Activated naive CD4-positive, alpha-beta T cell treated with anti-CD3 and anti-CD28 coated beads for 36 hours (primary cell): ENCODE results near the gene MECP2. TPM values are rescaled to one million over a fixed set of nuclear protein-coding genes. Genes with fewer than 3 reads are reported as not detected.

Source experiments
- CTCF ChIA-PET: fragments of 350-600 bp; sonication (Branson Sonifier 250); formaldehyde crosslinking; loops from one replicate; lab custom pipeline; 2021; ENCODE audit warnings: antibody characterized with exemption; lab: Charles Lee
- DNase-seq: peaks from one replicate; pipeline ENCODE4 v3.0.0-alpha.2; 2020
- H3K27ac Mint-ChIP-seq: one replicate; pipeline ENCODE4 v1.8.0; 2021; ENCODE audit warnings: mild to moderate bottlenecking, mixed read lengths
- H3K27me3 Mint-ChIP-seq: one replicate; pipeline ENCODE4 v1.8.0; 2021; ENCODE audit warnings: low read depth, mixed read lengths
- H3K36me3 Mint-ChIP-seq: one replicate; pipeline ENCODE4 v1.8.0; 2021; ENCODE audit warnings: low read depth, mixed read lengths
- H3K4me1 Mint-ChIP-seq: one replicate; pipeline ENCODE4 v1.8.0; 2021; ENCODE audit warnings: low read depth, mixed read lengths
- H3K4me3 Mint-ChIP-seq: one replicate; pipeline ENCODE4 v1.8.0; 2021; ENCODE audit warnings: mild to moderate bottlenecking, moderate library complexity, mixed read lengths
- H3K9me3 Mint-ChIP-seq: one replicate; pipeline ENCODE4 v1.8.0; 2021; ENCODE audit warnings: mixed read lengths
- intact Hi-C: fragments of 100-400 bp; cut with micrococcal nuclease; formaldehyde crosslinking; loops from one replicate; pipeline ENCODE4 v1.15.1; 2023
- total RNA-seq, 2 experiments: library from RNA; stranded (reverse); gene quantifications; one replicate each; pipeline ENCODE4 v1.2.3, GENCODE V29; 2021

The MECP2 gene
- total RNA-seq, 2 experiments from 2014 or later: 47.1 to 50.2 TPM

DNA sequence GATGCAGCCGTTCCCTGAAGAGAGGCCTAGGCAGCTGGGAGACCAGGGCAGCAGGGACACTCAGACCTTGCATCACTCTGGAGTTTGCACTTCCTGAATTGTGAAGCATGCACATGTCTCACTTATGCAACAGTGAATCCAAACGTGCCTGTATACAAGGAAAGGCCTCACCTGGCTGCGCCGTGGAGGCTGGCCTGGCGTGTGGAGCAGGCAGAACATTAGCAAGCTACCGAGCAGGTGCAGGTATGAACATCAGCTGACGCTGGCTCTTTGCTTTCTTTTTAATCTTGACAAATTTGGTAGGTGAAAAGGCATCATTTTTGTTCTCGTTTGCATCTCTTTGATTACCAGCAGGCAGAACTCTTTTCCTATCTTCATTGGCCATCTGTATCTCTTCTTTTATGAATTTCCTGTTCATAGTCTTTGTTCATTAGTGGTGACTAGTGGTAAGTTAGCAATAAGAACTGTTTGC, 40.7 kb downstream of the MECP2 start:
- no peak for DNase-seq
- Mint-ChIP-seq H3K27me3 (no peaks in the 10 kb centered on the region), H3K36me3 (peaks cover 17% of the 10 kb centered on the region), H3K9me3 (no peaks in the 10 kb centered on the region), H3K4me1 (peaks cover 61% of the 10 kb centered on the region), H3K27ac (peak overlapping the region; percentile 76), H3K4me3 (peak overlapping the region; percentile 2)
- CTCF ChIA-PET: no interaction called here
- intact Hi-C loops: no loop called here

DNA sequence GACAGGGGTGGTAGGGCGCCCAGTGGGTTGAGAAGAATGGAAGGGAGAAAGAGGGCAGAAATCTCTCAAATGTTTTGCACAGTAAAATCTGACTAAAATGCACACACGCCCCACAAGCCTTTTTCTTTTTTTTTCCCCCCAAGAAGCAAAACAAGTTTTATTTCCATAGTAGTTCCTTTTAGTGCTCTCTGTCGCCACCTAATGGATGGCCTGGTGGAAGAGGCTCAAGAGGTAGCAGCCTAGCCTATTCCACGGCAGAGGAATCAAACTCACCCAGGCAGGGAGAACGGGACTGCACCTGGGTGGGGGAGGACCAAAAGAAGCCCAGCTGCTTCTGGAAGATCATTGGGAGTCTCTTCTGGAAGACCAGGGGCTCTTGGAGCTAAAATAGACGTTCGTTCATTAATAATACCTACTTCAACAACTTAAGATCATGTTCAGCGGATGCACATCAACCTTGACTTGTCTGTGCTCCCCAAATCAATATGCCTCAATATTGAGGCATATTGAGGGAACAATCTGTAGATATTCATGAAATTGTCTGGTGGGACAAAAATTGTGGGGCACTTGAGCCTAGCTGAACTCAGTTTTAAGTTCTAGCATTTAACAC, 46.2 kb downstream of the MECP2 start:
- Mint-ChIP-seq H3K36me3 (peaks cover 11% of the 10 kb centered on the region), H3K9me3 (no peaks in the 10 kb centered on the region), H3K4me3 (no peak overlapping the region), H3K4me1 (peaks cover 32% of the 10 kb centered on the region), H3K27me3 (no peaks in the 10 kb centered on the region), H3K27ac (peak overlapping the region; percentile 39)
- DNase-seq: peak; percentile 81
- CTCF ChIA-PET: interaction anchor here (1.0 to 1.6 kb wide), 6 partner anchors 14 to 42 kb away, joined by 3 to 7 read pairs (median 4); no protein-coding TSS in a partner anchor
- intact Hi-C loops: loop anchor here (1.0 to 2.0 kb wide), 4 partner anchors 12 to 85 kb away; no protein-coding TSS in a partner anchor

DNA sequence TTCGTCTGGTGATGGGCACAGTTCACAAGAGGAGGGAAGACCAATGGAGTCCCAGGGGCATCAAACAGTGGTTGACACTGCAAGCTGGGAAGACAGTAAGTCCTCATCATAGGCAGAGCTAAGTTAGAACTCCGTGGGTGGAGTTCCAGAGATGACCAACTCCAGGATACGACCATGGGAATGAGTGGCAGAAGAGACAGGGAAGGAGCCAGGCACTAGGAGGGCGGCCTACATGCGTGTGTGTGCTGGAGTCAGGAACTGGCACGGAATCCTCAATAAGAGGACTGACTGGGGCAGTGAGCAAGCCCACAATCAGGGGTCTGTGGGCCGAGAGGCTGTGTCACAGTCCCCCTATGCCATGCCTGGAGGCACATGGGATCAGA, 47.4 kb downstream of the MECP2 start:
- H3K36me3 Mint-ChIP-seq: peaks cover 9% of the 10 kb centered on the region
- peaks cover 30% of the 10 kb centered on the region for H3K4me1 Mint-ChIP-seq
- H3K9me3 Mint-ChIP-seq: no peaks in the 10 kb centered on the region
- no peak for DNase-seq
- H3K27me3 Mint-ChIP-seq: no peaks in the 10 kb centered on the region
- no peak overlapping the region for H3K4me3 Mint-ChIP-seq
- CTCF ChIA-PET: interaction anchor here (1.0 to 1.6 kb wide), 2 partner anchors 36 to 86 kb away, joined by 3 to 4 read pairs; no protein-coding TSS in a partner anchor
- intact Hi-C loops: loop anchor here (2.0 kb wide), 1 partner anchor 83 kb away; no protein-coding TSS in a partner anchor
- peak overlapping the region; percentile 66 for H3K27ac Mint-ChIP-seq

DNA sequence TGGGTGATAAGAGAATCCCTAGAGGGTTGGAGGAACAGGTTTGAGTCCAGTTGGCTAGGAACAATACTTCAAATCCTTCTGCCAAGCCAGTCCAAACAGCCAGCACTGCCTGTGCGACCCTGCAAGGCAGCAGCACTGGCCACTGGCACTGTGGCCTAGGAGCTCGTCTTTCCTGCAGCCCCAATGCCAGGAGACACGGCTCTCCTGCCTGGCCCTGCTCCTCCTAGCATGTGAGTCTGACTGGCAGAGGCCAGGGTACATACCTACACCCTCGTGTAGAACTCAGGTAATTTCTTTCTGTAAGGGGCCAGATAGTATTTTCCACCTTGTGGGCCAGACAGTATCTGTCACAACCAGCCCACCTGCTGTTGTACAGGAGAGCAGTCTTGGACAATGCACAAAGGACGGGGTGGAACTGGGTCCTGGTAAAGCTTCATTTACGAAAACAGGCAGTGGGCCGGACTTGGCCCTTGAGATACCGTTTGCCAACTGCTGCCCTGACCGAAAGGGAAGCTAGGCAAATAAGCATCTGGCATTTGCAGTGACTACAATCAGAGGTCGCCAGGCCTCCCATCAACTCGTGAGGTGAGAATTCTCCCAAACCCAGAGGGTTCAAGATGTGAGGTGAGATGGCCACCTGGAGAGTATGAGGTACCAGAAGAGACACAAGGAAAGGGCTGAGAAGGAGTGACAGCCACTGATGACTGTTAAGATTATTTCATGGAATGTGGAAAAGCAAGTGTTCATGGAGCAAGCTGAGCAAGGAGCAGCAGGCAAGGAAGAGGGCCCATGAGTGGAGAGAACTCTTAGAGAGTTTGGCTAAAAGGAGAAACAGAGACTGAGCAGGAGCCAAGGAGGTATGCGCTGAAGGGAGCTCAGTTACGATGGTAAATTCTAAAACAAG, 48.1 kb downstream of the MECP2 start:
- H3K27ac Mint-ChIP-seq: peak overlapping the region; percentile 66

DNA sequence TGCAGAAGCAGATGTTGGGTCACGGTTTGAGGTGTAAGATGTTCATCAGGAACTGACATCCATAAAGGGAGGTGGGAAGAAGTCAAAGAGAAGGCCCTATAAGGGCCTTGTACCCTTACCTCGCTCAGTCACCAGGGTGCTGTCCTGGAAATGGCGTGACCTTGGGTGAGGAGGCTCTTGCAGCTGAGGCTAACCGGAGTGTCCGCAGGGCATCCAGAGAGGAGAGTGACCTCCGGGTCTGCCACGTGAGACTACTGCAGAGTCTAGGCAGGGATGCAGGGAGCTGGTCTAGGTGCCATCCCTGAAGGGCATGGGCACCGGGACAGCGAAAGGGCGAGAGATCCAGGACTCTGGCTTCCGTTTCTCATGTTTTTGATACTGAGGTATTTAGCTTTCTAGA, 49.1 kb downstream of the MECP2 start:
- peaks cover 28% of the 10 kb centered on the region for H3K4me1 Mint-ChIP-seq
- peaks cover 9% of the 10 kb centered on the region for H3K36me3 Mint-ChIP-seq
- H3K27me3 Mint-ChIP-seq: no peaks in the 10 kb centered on the region
- intact Hi-C loops: no loop called here
- no peak overlapping the region for H3K27ac Mint-ChIP-seq
- DNase-seq: no peak
- CTCF ChIA-PET: interaction anchor here (1.1 to 1.6 kb wide), 2 partner anchors 77 to 87 kb away, joined by 3 read pairs; partner anchors contain the start of gene HCFC1
- no peaks in the 10 kb centered on the region for H3K9me3 Mint-ChIP-seq
- H3K4me3 Mint-ChIP-seq: no peak overlapping the region

More for the DNA sequence above, 48.1 kb downstream of the MECP2 start:
- DNase-seq: no peak
- Mint-ChIP-seq H3K9me3 (no peaks in the 10 kb centered on the region), H3K4me3 (no peak overlapping the region), H3K36me3 (peaks cover 8% of the 10 kb centered on the region), H3K27me3 (no peaks in the 10 kb centered on the region), H3K4me1 (peaks cover 28% of the 10 kb centered on the region)
- intact Hi-C loops: loop anchor here (2.0 kb wide), 1 partner anchor 83 kb away; no protein-coding TSS in a partner anchor
- CTCF ChIA-PET: interaction anchor here (1.0 to 1.6 kb wide), 3 partner anchors 36 to 86 kb away, joined by 3 to 4 read pairs (median 3); partner anchors contain the start of gene HCFC1

DNA sequence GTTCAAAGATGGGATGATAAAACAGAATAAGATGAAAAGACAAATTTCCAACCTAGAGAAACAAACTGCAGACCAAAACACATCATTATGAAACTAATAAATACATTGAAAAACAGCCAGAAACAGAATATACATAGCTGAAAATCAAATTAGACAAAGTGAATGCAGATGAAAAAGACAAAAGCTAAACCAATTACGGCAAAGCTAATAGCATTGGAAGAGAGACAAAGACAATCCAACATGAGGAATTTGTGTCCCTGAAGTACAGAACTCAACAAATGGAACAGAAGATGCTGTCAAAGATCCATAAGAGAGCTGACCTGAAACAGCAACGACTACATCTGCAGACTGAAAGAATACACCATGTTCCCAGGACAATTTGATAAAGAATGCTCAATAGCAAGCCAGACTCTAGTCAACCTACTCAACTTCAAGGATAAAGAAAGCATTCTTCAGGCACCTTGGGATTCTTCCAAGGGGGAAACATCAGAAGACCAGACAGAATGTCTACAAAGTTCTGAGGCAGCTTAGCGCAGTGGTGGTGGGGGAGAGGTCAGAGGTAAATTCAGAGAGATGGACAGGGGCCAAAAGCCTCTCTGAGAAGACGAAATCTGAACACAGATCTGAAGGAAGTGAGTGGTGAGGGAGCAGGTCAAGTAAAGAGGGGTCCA, 50.4 kb downstream of the MECP2 start:
- CTCF ChIA-PET: interaction anchor here (0.6 kb wide), 1 partner anchor 51 kb away, joined by 5 read pairs; no protein-coding TSS in a partner anchor
- Mint-ChIP-seq H3K27ac (no peak overlapping the region), H3K36me3 (peaks cover 9% of the 10 kb centered on the region), H3K4me3 (no peak overlapping the region), H3K4me1 (peaks cover 28% of the 10 kb centered on the region), H3K9me3 (no peaks in the 10 kb centered on the region), H3K27me3 (no peaks in the 10 kb centered on the region)
- DNase-seq: no peak
- intact Hi-C loops: no loop called here

DNA sequence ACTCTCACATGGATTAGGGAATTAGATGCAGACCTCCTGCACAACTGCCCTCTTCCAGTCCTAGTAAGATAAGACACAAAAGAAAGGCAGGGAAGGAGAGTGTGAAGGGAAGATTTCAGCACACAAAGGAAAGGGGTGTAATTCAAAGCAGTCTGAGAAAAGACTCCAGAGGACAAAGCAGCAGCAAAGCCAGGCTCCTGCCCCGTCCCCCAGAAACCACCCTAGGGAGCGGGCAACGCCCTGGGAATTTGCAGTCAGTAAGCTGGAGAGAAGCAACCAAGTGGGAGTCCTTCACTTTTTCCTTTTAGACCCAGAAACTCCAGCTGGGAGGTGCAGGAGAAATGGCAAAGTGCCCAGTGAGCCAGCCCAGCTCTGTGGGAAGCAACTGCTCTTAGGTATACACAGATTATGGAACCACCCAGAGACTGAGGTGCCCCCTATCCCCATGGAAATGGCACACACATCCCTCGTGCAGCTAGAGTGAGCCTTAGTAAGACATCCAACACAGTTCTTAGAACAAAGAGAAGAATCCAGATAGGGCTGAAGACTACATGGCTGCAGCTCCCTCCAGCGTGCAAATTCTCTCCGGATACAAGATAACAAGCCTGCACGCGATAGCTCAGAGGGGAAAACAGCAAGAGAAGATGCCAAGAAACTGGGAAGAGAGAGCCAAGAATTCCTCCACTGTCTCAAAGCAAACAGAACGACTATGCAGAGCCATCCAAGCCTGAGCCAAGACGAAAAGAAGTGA, 51.3 kb downstream of the MECP2 start:
- intact Hi-C loops: no loop called here
- peaks cover 32% of the 10 kb centered on the region for H3K4me1 Mint-ChIP-seq

DNA sequence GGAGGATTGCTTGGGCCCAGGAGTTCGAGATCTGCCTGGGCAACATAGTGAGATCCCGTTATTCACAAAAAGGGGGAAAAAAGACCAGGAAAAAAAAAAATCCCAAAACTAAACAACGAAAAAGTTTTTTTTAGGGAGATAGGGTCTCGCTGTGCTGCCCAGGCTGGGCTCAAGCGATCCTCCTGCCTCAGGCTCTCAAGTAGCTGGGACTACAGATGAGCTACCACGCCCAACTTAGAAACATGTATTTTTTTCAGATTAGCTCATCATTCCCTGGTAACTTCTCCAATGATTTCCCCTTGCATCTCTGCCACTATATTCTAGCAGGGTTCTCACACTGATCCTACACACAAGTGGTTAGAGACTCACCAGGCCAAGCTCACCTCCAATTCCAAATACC, 53.4 kb downstream of the MECP2 start:
- DNase-seq: no peak
- peaks cover 7% of the 10 kb centered on the region for H3K36me3 Mint-ChIP-seq
- intact Hi-C loops: loop anchor here (5.0 kb wide), 1 partner anchor 53 kb away; the partner anchor contains the start of gene MECP2
- CTCF ChIA-PET: no interaction called here
- peaks cover 34% of the 10 kb centered on the region for H3K4me1 Mint-ChIP-seq
- no peaks in the 10 kb centered on the region for H3K27me3 Mint-ChIP-seq
- no peak overlapping the region for H3K27ac Mint-ChIP-seq
- no peaks in the 10 kb centered on the region for H3K9me3 Mint-ChIP-seq
- no peak overlapping the region for H3K4me3 Mint-ChIP-seq

More for the DNA sequence above, 51.3 kb downstream of the MECP2 start:
- Mint-ChIP-seq H3K27ac (no peak overlapping the region), H3K36me3 (peaks cover 9% of the 10 kb centered on the region), H3K27me3 (no peaks in the 10 kb centered on the region), H3K4me3 (no peak overlapping the region), H3K9me3 (no peaks in the 10 kb centered on the region)
- CTCF ChIA-PET: interaction anchor here (0.6 kb wide), 1 partner anchor 50 kb away, joined by 5 read pairs; no protein-coding TSS in a partner anchor
- no peak for DNase-seq

DNA sequence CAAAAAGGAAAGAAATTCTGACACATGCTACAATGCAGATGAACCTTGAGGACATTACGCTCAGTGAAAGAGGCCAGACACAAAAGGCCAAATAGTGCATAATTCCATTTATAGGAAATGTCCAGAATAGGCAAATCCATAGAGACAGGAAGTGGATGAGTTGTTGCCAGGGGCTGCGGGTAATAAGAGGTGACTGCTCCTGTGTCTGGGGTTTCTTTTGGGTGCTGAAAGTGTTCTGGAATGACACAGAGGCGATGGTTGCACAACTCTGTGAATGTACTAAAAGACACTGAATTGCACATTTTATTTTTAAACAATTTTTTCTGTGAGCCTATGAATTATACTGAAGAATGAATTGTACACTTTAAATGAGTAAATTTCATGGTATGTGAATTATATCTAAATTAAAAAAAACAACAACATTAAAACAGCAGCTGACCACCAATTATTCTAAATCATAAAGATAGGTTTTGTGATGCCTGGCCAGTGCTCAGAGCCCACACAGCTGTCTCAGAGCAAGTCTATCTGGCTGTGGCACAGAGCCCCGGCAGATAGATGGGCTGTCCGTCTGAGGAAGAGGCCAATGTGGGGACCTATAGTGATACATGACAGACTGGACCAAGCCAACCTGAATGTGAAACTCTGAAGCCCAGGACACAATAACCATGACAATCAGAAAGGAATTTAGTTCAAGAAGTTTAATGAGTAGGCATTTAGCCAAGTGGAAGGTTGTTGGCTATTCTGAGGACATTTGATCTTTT, 54.3 kb downstream of the MECP2 start:
- Mint-ChIP-seq H3K4me1 (peaks cover 41% of the 10 kb centered on the region), H3K27ac (no peak overlapping the region), H3K27me3 (no peaks in the 10 kb centered on the region), H3K36me3 (peaks cover 5% of the 10 kb centered on the region), H3K4me3 (no peak overlapping the region), H3K9me3 (no peaks in the 10 kb centered on the region)
- no peak for DNase-seq
- intact Hi-C loops: loop anchor here (5.0 kb wide), 1 partner anchor 54 kb away; the partner anchor contains the start of gene MECP2
- CTCF ChIA-PET: no interaction called here

DNA sequence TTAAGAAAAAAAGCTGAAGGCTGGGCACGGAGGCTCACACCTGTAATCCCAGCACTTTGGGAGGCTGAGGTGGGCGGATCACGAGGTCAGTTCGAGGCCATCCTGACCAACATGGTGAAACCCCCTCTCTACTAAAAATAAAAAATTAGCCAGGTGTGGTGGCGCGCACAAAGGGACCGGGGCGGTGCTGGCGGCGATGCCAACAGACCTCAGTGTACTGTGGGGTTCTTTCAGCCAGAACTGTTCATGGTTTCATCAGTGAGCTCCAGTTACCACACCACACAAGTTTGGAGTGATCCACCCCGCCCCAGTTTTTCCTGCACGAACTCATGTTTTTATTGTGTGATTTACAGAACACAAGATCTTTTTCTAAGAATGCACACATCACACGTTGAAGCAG, 56.7 kb downstream of the MECP2 start:
- H3K36me3 Mint-ChIP-seq: peaks cover 9% of the 10 kb centered on the region
- H3K27me3 Mint-ChIP-seq: no peaks in the 10 kb centered on the region
- no peak for DNase-seq
- H3K4me3 Mint-ChIP-seq: no peak overlapping the region
- intact Hi-C loops: loop anchor here (5.0 kb wide), 1 partner anchor 56 kb away; the partner anchor contains the start of gene MECP2
- CTCF ChIA-PET: no interaction called here
- peaks cover 37% of the 10 kb centered on the region for H3K4me1 Mint-ChIP-seq
- H3K27ac Mint-ChIP-seq: peak overlapping the region; percentile 66
- H3K9me3 Mint-ChIP-seq: no peaks in the 10 kb centered on the region
